Progenitor cell of endocrine pancreas (in vitro differentiated cells): ENCODE measurements around the gene ZDHHC18. TPM values are rescaled to one million over a fixed set of nuclear protein-coding genes. Genes with fewer than 3 reads are reported as not detected.
"Not testable (repeated sequence)": the region's sequence is repeated elsewhere in the genome, so short reads cannot be mapped to it uniquely, and the experiment has no call there.

Source experiments
- DNase-seq: peaks from one replicate; pipeline ENCODE4 v3.0.0; 2021; ENCODE audit warnings: low spot score; ENCODE audit not compliant: unreplicated experiment
- H3K27ac Mint-ChIP-seq: 2 replicates; pipeline ENCODE4 v1.8.0; 2021; ENCODE audit warnings: mild to moderate bottlenecking, moderate library complexity, mixed read lengths
- H3K27me3 Mint-ChIP-seq: 2 replicates; pipeline ENCODE4 v1.8.0; 2021; ENCODE audit warnings: mixed read lengths
- H3K36me3 Mint-ChIP-seq: 2 replicates; pipeline ENCODE4 v1.8.0; 2022; ENCODE audit warnings: mixed read lengths; ENCODE audit not compliant: insufficient read depth
- H3K4me1 Mint-ChIP-seq: 2 replicates; pipeline ENCODE4 v1.8.0; 2021; ENCODE audit warnings: low read depth, mixed read lengths
- H3K4me3 Mint-ChIP-seq: 2 replicates; pipeline ENCODE4 v1.8.0; 2021; ENCODE audit warnings: low read depth, mild to moderate bottlenecking, moderate library complexity, mixed read lengths
- H3K9me3 Mint-ChIP-seq: 2 replicates; pipeline ENCODE4 v1.8.0; 2021; ENCODE audit warnings: low read depth, mixed read lengths
- CTCF ChIP-seq: fragments of 200-600 bp; sonication (generic); IDR thresholded peaks from one replicate; pipeline ENCODE4 v1.5.0; 2021; ENCODE audit warnings: antibody characterized with exemption, mild to moderate bottlenecking; ENCODE audit not compliant: unreplicated experiment
- total RNA-seq: library from RNA; stranded (reverse); gene quantifications from 2 replicates; pipeline ENCODE4 v1.2.1, GENCODE V29; 2021

Gene ZDHHC18
- total RNA-seq, 1 donor from 2014 or later = 26.1 TPM

DNA sequence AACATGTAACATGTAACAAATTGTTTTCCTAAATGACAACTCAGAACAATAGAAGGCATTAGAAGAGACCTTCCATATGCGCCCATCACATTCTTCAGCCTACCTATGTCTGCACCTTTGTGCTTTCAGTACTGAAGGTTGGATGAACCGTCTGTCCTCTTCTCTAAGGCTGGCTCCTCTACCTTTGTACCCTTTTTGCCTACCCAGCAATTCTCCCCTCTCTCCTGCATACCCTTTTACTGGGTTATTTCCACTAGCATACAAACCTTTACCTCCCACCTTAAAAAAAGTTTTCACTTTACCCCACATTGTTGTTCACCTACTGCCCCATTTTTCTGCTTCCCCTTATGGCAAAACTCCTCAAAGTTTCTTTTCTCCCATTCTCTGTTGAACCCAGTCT lies 33.6 kb upstream of the ZDHHC18 start:
- Mint-ChIP-seq H3K36me3 (peaks cover 15% of the 10 kb centered on the region), H3K4me1 (peaks cover 19% of the 10 kb centered on the region), H3K27me3 (no peaks in the 10 kb centered on the region), H3K27ac (peak overlapping the region; percentile 8), H3K4me3 (no peak overlapping the region), H3K9me3 (no peaks in the 10 kb centered on the region)
- no peak for DNase-seq
- no peak for TF ChIP-seq CTCF

GRCh38 chr1:26794391-26794790 lies 32.1 kb upstream of the ZDHHC18 start:
- no peak overlapping the region for H3K4me3 Mint-ChIP-seq
- no peak for TF ChIP-seq CTCF
- H3K4me1 Mint-ChIP-seq = peaks cover 7% of the 10 kb centered on the region

GRCh38 chr1:26797627-26798026 lies 28.9 kb upstream of the ZDHHC18 start:
- no peaks in the 10 kb centered on the region for H3K9me3 Mint-ChIP-seq

More at GRCh38 chr1:26794391-26794790, 32.1 kb upstream of the ZDHHC18 start:
- H3K9me3 Mint-ChIP-seq = no peaks in the 10 kb centered on the region
- no peaks in the 10 kb centered on the region for H3K27me3 Mint-ChIP-seq
- DNase-seq = no peak
- peaks cover 15% of the 10 kb centered on the region for H3K36me3 Mint-ChIP-seq
- no peak overlapping the region for H3K27ac Mint-ChIP-seq

DNA sequence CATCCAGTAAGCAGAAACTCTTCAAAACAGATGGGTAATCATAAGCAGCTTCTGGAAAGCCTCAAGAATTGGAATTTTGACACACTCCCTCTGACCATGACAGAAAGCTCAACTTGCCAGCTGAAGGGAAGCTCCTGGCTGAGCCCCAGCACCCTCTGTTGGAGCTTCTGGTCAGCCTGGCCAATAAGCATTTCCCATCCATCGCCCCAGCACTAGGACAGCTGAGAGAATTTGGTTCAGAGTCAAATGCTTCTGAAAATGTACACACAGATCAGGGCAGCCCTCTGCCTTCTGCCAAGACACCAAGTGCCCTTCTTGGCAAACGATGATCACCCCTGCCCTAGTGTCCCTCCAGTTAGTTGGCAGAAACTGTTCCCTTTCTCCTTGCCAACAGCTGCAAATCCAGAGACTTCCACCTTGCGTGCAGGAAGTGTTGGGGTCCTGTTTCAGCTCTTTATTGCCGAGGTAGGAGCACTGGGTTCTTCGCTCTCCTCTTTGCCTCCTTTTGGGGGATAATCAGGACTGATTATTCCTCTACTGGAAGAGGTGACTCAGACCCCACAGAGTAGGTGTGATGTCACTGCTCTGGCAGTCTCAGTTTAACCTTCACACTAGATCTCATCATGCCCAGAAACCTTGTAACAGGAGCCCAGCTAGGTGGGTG lies 26.9 kb upstream of the ZDHHC18 start:
- TF ChIP-seq CTCF = no peak
- no peaks in the 10 kb centered on the region for H3K9me3 Mint-ChIP-seq
- no peak for DNase-seq
- H3K27ac Mint-ChIP-seq = peak overlapping the region; percentile 34
- H3K4me3 Mint-ChIP-seq = no peak overlapping the region
- no peaks in the 10 kb centered on the region for H3K27me3 Mint-ChIP-seq
- H3K4me1 Mint-ChIP-seq = peaks cover 3% of the 10 kb centered on the region
- peaks cover 8% of the 10 kb centered on the region for H3K36me3 Mint-ChIP-seq

More at GRCh38 chr1:26797627-26798026, 28.9 kb upstream of the ZDHHC18 start:
- DNase-seq = no peak
- Mint-ChIP-seq H3K4me1 (peaks cover 4% of the 10 kb centered on the region), H3K4me3 (no peak overlapping the region), H3K36me3 (peaks cover 15% of the 10 kb centered on the region), H3K27me3 (no peaks in the 10 kb centered on the region), H3K27ac (no peak overlapping the region)
- no peak for TF ChIP-seq CTCF

GRCh38 chr1:26803932-26804331 lies 22.6 kb upstream of the ZDHHC18 start:
- not testable (repeated sequence) for H3K4me3 Mint-ChIP-seq, H3K36me3 Mint-ChIP-seq, H3K9me3 Mint-ChIP-seq, H3K27me3 Mint-ChIP-seq, H3K4me1 Mint-ChIP-seq, H3K27ac Mint-ChIP-seq, DNase-seq

GRCh38 chr1:26810105-26810504 lies 16.4 kb upstream of the ZDHHC18 start:
- peak; percentile 55 for DNase-seq
- not testable (repeated sequence) for H3K9me3 Mint-ChIP-seq, H3K4me1 Mint-ChIP-seq, H3K4me3 Mint-ChIP-seq, H3K27me3 Mint-ChIP-seq, H3K36me3 Mint-ChIP-seq, H3K27ac Mint-ChIP-seq
- peak; percentile 73 for TF ChIP-seq CTCF
